NCI-H2171 treated with DMSO at 0.1 percent for 48 hours (cell line): ENCODE measurements around the gene HOXA7.

Experiments used
- DNase-seq: peaks from one replicate; lab custom pipeline; 2025; lab: John Stamatoyannopoulos, UW

Gene HOXA7

GRCh38 chr7:27156508-27156898, at the start of gene HOXA7:
HOXA7 (minus strand) TSS chr7:27156675; CDS start chr7:27156545, 130 bp downstream.
- DNase-seq = peak; percentile 88

- DNase-seq = no peak
Measured at GRCh38 chr7:27205325-27206280, 49.1 kb upstream of the HOXA7 start.

GRCh38 chr7:27204851-27205322, 48.4 kb upstream of the HOXA7 start:
- DNase-seq = no peak

GRCh38 chr7:27203964-27204594, 47.6 kb upstream of the HOXA7 start:
- no peak for DNase-seq

- DNase-seq = no peak
Measured at GRCh38 chr7:27203365-27203953, 47.0 kb upstream of the HOXA7 start.

- no peak for DNase-seq
Measured at GRCh38 chr7:27202862-27203134, 46.3 kb upstream of the HOXA7 start.

- DNase-seq = no peak
Measured at GRCh38 chr7:27202018-27202861, 45.8 kb upstream of the HOXA7 start.

- no peak for DNase-seq
Measured at GRCh38 chr7:27201580-27202017, 45.1 kb upstream of the HOXA7 start.

GRCh38 chr7:27200761-27201579, 44.5 kb upstream of the HOXA7 start:
- DNase-seq = peak; percentile 9

- peak; percentile 67 for DNase-seq
Measured at GRCh38 chr7:27199849-27200760, 43.6 kb upstream of the HOXA7 start, which contains the start of gene HOXA13. HOXA13 (minus strand) TSS chr7:27200091; CDS start chr7:27200077, 14 bp downstream.

GRCh38 chr7:27198871-27199801, 42.7 kb upstream of the HOXA7 start:
- DNase-seq = peak; percentile 57

GRCh38 chr7:27198138-27198841, 41.8 kb upstream of the HOXA7 start:
- no peak for DNase-seq

- no peak for DNase-seq
Measured at GRCh38 chr7:27197137-27198042, 40.9 kb upstream of the HOXA7 start.

GRCh38 chr7:27196287-27196767, 39.9 kb upstream of the HOXA7 start:
- peak; percentile 72 for DNase-seq

GRCh38 chr7:27194686-27195379, 38.4 kb upstream of the HOXA7 start:
- no peak for DNase-seq

GRCh38 chr7:27194002-27194352, 37.5 kb upstream of the HOXA7 start:
- no peak for DNase-seq
